Inflammatory macrophage treated with lipopolysaccharide for 1 hour (primary cell): ENCODE data around the gene MIOX.
"Not testable (repeated sequence)": the region's sequence is repeated elsewhere in the genome, so short reads cannot be mapped to it uniquely, and the experiment has no call there.

ENCODE experiments used
- DNase-seq, 2 donors: peaks; one replicate each; pipeline ENCODE4 v3.0.0-alpha.2; 2020 to 2022

Gene MIOX

DNA sequence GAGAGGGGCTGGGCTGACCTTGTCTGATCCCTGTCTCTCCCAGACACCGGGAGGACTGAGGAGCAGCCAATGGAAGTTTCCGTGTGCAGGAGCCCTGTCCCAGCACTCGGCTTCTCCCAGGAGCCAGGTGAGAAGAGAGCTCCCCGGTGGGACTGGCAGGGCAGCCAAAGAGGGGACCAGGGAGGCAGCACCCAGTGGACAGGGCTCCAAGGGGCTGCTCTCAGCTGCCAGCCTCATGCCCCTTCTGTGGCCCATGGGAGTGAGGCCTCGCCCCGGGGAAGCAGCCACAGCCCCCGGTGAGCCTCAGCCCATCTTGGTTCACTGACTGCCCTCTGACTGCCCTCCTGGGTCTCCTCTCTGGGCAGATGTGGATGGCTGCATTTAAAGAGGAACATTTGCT, 31.9 kb downstream of the MIOX start:
- no peak for DNase-seq

DNA sequence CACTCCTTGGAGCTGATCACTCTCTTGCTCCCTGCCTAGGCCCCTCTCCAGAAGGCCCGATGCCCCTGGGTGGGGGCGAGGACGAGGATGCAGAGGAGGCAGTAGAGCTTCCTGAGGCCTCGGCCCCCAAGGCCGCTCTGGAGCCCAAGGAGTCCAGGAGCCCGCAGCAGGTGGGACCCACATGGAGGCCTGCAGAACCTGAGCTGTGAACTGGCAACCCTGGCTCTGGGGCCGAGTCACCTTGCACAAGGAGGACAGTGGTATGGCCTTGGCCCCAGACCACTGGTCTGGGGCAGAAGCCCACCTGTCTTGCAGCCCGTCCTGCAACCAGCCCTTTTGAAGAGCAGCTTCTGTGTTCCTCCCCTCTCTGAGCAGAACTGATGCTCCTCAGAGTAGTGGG, 32.5 kb downstream of the MIOX start:
- no peak for DNase-seq

- DNase-seq = not testable (repeated sequence)
Observed at GRCh38 chr22:50520184-50520583, 33.5 kb downstream of the MIOX start.

DNA sequence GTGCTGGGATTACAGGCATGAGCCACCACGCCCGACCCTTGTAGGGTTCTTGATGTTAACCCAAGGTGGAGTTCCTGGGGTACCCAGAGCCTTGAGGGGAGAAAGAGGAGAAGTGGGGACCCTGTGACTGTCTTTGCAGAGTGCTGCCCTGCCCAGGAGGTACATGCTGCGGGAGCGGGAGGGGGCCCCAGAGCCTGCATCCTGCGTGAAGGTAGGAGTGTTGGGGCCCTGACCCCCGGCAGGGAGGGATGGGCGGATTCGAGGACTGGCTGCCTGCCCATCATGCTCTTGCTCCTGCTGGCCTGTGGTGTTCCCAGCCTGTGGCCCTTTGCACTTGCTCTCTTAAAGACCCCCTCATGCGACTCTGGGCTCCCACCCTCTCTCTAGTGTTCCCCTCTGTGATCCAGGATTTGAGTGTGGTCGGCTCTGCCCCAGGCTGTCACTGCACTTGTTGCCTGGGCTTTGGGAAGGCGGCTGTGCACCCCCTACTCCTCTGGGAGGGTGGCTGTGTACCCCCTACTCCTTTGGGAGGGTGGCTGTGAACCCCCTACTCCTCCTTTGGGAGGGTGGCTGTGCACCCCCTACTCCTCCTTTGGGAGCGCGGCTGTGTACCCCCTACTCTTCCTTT, 34.3 kb downstream of the MIOX start:
- no peak for DNase-seq

DNA sequence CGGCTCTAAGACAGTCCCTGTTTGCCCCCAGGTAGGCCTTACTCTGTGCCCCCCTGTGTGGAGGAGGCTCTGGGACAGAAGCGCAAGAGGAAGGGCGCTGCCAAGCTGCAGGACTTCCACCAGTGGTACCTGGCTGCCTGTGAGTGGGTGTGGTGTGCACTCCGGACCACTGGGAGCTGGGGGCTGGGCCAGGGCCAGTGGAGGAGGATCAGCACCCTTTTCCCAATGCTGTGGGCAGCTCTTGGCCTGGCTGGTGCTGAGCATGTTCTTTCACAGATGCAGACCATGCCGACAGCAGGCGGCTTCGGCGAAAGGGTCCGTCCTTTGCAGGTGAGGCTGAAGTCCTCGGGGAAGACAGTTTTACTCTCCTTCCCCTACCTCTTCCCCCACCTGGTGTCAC, 35.1 kb downstream of the MIOX start:
- DNase-seq = no peak

DNA sequence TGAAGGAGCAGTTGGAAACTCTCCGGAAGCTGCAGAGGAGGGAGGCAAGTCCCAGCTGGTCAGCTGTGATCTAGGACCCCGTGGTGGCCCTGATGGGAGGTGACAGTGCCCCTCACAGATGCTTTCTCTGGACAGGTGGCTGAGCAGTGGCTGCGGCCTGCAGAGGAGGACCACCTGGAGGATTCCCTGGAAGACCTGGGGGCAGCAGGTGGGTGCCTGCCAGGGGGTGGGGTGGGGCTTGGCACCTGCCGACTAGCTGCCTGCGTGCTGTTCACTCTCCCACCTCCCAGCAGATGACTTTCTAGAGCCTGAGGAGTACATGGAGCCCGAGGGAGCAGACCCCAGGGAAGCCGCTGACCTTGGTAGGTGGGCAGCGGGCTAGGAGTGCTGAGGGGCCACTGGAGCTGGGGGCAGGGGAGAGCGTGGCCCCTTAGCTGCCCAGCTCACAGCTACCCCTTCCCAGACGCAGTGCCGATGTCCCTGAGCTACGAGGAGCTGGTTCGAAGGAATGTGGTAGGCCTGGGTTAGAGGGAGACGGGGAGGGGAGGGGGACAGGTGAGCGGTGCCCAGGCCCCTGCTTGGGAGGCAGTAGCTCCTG, 35.6 kb downstream of the MIOX start:
- DNase-seq = no peak

GRCh38 chr22:50522806-50523438, 36.3 kb downstream of the MIOX start:
- no peak for DNase-seq

DNA sequence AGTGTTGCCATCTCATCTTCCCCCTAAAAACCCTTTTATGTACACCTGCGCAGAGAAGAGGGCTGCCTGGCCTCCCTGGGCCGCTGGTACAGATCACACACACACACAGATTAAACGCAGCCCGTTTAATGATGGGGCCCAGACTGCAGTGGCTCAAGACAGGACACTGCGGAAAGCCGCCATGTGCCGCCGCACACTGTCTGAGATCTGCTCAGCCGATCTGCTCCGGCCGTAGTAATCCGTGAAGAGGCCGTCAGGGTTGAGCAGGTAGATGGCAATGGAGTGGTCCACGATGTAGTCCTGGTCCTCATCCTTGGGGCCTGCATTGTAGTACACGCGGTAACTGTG, 36.8 kb downstream of the MIOX start:
- no peak for DNase-seq

DNA sequence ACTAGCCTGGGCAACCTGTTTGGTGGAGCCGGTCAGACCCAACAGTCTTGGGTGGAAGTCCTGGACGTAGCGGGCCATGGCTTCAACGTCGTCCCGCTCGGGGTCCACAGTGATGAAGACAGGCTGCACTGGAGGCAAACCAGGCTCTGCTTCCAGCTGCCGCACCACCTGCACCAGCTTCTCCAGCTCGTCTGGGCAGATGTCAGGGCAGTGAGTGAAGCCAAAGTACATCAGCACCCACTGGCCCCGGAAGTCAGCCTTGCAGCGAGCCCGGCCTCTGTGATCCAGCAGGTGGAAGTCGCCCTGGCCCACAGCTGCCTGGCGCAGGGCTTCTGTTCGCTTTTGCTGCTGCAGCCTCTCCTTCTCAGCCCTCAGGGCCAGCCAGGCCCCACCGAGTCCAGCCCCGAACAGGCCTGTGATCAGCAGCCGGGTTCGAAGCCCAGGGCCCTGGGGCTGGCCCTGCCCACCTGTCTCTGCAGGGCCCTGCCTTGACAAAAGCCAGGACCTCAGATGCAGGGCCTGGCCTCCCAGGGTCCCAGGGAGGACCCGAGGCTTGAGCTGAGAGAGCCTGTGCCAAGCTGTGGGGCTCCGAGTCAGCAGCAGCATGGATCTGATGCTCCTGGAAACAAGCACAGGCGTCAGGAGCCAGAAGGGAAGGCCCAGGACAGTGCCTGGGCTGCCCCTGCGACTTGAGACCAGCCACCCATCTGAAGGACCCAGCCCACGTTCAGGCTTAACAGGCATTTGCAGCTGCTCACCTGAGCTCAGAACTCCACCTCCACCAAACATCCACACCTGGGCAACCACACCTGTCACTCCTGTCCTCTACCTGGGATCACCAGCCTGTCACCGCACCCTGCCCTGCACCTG, 37.4 kb downstream of the MIOX start:
- DNase-seq = no peak

DNA sequence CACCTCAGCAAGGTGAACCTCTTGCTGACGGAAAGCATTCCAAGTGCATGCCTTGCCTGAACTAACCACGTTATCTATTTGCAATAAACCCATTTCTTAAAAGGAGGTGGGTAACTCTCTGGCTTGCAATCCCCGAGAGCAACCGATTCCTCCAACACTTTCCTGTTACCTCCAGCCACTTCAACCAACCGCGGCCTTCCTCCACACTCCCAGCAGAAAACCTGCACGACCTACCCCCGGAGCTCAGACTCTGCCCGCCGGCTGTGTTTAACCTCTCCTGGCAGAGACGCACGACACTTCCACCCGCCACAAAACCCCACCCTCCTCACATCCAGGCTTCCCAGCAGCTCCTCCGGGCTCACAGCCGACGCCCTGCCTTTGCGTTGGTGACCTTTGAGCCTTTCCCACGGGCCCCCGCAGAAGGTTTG, 38.0 kb downstream of the MIOX start:
- DNase-seq = no peak

- DNase-seq = peak; percentile 95 to 98
Observed at GRCh38 chr22:50525104-50525857, 38.6 kb downstream of the MIOX start, which contains the start of gene SCO2. Gene SCO2, minus strand, starts transcription at chr22:50525598. Its CDS starts 1,187 bp downstream, at chr22:50524411.

DNA sequence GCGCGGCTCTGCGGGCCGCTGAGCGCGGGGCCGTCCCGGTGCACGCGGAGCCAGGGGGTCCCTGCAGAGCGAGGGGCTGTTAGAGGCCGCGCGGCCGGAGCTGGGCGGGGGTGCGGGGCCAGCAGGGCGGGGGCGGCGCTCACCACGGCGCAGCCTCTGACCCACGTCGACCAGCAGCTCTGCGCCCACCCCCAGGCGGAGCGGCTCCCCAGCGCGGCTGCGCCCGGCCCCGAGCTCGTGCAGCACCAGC, 39.1 kb downstream of the MIOX start:
- DNase-seq = no peak

DNA sequence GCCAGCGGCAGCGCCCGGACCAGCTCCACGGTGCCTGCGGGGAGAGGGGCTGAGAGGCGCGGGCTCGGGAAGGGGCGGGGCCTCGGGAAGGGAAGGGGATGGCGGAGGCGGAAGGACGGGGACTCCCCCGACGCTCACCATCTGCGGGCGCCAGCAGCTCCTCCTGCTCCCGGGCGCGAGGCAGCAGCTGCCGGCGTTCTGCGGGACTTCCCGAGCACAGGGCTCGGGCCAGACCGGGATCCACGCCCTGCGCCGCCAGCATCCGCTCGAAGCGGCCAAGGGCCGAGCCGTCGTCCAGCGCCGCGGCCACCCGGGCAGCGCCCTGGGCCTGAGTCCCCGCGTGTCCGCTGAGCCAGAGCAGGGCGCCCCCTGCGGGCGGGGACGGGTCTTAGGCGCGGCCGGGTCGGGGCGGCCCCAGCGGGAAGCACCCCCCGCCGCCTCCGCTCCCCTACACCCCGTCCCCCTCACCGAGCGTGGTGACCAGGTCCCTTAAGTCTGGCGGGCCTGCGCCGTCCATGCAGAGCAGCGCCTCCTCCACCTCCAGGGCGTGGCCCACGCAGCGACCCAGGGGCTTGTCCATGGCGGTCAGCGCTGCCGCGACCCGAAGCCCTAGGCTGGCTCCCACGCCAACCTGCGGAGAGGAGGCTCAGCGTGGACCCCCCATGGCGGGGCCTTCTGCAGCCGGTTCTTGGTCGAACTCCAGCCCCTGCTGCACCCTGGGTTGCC, 39.6 kb downstream of the MIOX start:
- peak; percentile 79 to 80 for DNase-seq

DNA sequence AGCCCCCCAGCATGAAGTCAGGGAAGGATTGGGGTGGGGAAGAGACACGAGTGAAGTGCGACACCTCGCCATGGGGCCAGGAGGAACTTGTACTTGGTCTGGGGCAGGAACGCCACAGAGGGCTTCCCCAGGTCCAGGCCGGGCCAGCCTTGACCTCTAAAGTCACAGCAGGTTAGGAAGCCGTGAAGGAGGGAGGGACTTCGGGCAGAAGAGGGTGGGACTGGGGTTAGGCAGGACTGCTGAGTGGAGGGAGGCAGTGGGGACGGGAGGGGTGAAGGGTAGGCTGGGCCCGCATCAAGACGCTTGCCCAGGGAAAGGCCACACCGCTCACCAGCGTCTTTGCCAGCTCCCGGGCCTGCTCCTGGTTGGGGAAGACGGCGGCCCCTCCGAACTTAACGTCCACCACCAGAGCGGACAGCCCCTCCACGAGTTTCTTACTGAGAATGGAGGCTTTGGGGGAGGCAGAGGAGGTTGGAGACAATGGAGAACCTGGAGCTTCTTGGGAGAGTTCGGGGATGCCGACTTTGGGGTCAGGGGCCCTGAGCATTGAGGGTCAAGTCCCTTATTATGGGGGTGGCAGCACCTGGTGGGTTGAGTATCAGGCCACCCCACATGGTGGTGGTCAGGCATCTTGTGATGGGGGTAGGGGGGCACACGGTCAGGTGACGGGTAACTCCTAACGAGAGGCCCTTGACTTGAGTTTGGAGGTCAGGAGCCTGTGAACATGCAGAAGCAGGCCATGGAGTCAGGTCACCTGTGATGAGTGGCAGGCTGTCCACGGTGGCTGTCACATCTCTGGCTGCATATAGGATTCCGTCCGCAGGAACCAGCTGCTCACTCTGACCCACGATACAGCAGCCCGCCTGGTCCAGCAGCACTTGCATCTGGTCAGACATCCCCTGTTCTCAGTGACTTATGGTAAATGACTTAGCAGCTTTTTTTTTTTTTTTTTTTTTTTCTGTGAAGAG, 40.5 kb downstream of the MIOX start:
- DNase-seq = peak; percentile 53 to 73

- no peak for DNase-seq
Observed at GRCh38 chr22:50527921-50528681, 41.4 kb downstream of the MIOX start.

DNA sequence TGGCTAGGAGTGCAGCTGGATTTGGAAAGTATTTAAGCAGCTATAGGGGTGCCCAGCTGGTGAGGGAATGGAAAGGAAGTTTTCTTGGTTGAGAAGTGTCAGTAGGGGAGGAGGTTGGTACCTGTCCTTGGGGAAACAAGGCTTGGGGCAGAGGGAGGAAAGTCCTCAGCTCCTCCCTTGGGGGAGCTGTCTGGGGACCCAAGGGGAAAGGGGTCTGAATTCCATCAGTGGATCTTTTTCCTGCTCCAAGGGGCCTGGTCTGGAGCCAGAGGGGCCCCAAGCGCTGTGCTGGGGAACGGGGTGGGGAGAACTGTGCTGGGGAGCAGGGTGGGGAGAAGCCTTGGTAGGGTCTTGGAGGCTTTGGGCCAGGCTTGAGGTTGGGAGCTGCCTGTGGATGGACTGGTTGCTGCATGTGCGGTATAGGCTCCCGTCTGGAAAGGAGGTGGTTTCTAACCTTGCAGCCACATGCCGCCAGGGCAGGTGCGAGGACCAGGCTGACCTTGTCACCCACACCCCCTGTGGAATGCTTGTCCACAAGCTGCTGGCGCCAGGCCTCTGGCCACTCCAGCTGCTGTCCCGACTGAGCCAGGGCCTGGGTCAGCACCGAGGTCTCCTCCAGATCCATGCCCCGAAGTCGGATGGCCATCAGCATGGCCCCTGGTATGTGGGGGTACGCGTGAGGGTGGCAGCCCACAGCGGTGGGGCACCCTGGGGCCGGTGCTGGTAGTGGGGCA, 42.2 kb downstream of the MIOX start:
- DNase-seq = no peak

- peak in 1 of 2 donors; percentile 35 for DNase-seq
Observed at GRCh38 chr22:50529416-50529896, 42.8 kb downstream of the MIOX start.

GRCh38 chr22:50529897-50530579, 43.4 kb downstream of the MIOX start, which contains the start of gene TYMP:
Gene TYMP, minus strand, starts transcription at chr22:50530012. Its CDS starts 303 bp downstream, at chr22:50529709.
- peak; percentile 84 to 87 for DNase-seq

DNA sequence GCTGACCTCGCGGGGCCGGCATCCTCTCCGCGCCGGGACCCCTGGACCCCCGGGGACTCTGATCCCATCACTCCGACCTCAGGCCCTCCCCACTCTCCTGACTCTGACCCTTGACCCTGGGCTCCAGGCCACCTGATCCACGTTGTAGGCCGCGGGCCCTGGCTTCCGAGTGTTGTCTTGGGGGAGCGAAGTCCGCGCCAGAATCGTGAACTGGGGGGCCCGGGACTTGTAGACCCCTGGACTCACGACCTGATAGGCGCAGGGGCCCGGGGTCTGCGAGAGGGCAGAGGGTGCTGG, 43.9 kb downstream of the MIOX start:
- DNase-seq = no peak
